ENCODE results near the gene SEMA3A.

The SEMA3A gene

GRCh38 chr7:84122582-84123360 is 71.8 kb downstream of the SEMA3A start:
- no peak for DNase-seq

GRCh38 chr7:84117304-84117703 is 77.3 kb downstream of the SEMA3A start:
- in situ Hi-C loops (cut with MboI; ENCODE audit: low pct_unique_long_range_greater_than_20kb, low sequenced_read_pairs) = no loop called here
- no peak for DNase-seq

More at GRCh38 chr7:84122582-84123360, 71.8 kb downstream of the SEMA3A start:
- in situ Hi-C loops (cut with MboI; ENCODE audit: low pct_unique_long_range_greater_than_20kb, low sequenced_read_pairs) = no loop called here

DNA sequence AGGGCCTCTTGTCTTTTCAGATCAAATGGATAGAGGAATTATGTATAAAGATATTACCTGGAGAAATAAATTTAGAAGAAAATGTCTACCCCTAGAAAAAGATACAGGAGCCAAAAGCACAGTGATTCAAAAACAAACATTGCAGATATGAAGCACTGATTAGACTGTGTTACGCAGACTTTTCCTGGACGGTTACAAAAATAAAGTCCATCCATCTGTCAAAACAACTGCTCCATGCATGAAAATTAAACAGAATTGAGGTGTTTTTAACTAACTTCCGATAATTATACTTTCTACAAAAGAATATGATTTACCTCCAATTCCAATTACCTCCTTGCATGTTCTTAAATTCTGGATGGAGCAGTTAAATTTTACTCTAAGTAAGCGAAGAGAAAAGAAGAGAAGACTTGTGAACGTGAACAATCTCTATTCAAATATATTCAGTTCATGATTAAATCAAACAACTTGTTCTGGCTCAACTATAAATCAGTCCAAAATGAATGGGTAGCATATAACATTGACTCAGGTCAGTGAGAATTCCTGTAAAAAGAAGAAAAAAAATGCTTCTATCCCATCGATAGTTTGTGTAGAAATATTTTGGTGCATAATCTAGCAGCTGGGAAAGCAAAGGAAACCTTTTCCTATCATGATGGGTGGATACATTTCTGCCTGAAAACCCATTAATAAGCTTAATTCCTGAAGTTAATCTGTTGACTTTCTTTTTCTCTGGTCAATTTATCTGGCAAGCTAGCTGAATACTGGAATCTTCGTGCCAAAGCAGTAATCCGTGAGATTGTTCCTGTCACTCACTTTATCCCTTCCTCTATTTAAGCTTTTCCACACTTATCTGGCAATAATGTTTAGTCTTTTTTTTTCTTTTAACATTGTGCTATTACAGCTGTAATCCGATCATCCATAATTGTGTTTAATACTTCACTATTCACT is 80.4 kb downstream of the SEMA3A start:
- DNase-seq = no peak
- in situ Hi-C loops (cut with MboI; ENCODE audit: low pct_unique_long_range_greater_than_20kb, low sequenced_read_pairs) = no loop called here

- DNase-seq = peak; percentile 20
- in situ Hi-C loops (cut with MboI; ENCODE audit: low pct_unique_long_range_greater_than_20kb, low sequenced_read_pairs) = no loop called here
Observed at GRCh38 chr7:84113286-84113685, 81.3 kb downstream of the SEMA3A start.

GRCh38 chr7:84112771-84113170 is 81.8 kb downstream of the SEMA3A start:
- no peak for DNase-seq
- in situ Hi-C loops (cut with MboI; ENCODE audit: low pct_unique_long_range_greater_than_20kb, low sequenced_read_pairs) = no loop called here

DNA sequence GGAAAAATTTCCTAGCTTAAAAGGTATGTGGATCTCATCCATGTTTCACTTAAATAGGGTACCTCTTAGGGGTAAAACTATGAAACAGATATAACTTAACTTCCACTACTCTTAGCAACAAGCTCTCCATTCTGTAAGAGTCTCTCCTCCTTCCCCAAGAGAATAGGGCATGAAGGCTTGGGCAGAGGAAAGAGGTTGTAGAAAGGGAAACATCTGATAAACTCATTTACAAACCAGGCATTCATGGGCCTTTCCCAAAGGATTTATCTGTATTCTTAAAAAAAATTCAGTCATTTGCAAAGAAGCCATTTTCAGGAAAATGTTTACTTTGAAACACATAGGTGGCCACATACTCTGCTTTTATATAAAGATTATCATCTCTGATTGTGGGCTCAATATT is 82.7 kb downstream of the SEMA3A start:
- DNase-seq = no peak
- in situ Hi-C loops (cut with MboI; ENCODE audit: low pct_unique_long_range_greater_than_20kb, low sequenced_read_pairs) = no loop called here

DNA sequence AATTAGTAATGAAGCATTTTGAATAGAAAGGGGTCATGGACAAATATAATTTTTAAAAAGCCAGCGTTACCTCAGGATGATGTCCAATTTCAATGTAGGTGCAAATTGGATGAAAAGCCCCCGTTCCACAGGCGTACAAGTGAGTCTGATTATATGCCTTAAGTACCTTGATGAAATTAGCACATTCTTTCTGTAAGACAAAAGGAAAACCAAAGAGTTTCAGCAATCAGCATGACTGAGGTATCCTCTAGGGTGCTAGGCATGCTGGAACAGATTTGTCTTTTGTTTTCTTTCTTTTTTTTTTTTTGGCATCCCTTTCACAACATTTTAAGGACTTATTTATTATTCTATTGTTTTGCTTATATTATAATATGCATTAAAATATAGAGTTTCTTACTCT is 84.2 kb downstream of the SEMA3A start:
- in situ Hi-C loops (cut with MboI; ENCODE audit: low pct_unique_long_range_greater_than_20kb, low sequenced_read_pairs) = no loop called here
- no peak for DNase-seq

DNA sequence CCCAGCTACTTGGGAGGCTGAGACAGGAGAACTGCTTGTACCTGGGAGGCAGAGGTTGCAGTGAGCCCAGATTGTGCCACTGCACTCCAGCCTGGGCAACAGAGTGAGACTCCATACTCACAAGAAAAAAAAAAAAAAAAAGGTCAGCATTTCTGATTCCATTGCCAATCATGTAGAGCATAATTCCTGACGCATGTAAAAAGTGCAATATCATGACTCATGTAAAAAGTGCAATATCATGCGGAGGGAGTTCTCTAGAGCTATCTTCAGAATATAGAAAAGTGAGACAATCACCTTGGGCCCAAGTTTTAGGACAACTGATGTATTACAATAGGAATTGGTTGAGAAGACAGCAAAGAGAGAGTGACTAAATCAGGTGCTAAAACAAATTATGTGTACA is 85.8 kb downstream of the SEMA3A start:
- no peak for DNase-seq
- in situ Hi-C loops (cut with MboI; ENCODE audit: low pct_unique_long_range_greater_than_20kb, low sequenced_read_pairs) = no loop called here

GRCh38 chr7:84108119-84108518 is 86.5 kb downstream of the SEMA3A start:
- DNase-seq = no peak
- in situ Hi-C loops (cut with MboI; ENCODE audit: low pct_unique_long_range_greater_than_20kb, low sequenced_read_pairs) = no loop called here

DNA sequence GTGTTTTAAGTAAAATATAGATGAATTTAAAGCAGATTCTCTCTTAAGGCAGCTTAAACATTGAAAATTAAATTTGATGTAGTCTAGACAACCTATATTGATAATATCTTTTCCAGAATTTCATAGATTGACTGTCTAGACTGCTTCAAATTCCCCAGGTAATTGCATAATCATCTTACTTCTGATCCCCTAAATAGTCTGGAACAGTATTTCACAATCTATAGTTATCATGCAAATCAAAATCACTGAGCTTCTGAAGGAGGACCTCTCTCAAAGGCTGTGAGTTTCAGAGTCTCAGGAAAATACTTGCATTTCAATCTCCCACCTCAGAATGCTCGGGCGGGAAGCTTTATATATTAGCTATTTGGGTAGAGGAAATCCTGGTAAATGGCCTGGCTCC is 87.3 kb downstream of the SEMA3A start:
- DNase-seq = no peak
- in situ Hi-C loops (cut with MboI; ENCODE audit: low pct_unique_long_range_greater_than_20kb, low sequenced_read_pairs) = no loop called here

DNA sequence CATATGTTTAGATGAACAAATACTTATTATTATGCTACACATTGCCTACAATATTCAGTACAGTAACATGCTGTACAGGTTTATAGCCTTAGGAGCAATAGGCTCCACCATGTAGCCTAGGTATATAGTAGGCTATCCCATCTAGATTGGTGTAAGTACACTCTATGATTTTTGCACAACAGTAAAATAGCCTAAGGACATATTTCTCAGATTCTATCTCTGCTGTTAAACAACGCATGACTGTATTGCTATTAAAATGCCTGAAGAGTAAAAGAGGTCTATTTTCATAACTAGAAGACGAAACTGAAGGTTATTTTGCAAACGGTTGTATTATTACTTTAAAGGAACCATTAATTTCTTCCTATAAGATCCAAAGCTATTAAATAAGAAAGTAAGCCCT is 88.3 kb downstream of the SEMA3A start:
- DNase-seq = no peak
- in situ Hi-C loops (cut with MboI; ENCODE audit: low pct_unique_long_range_greater_than_20kb, low sequenced_read_pairs) = no loop called here

DNA sequence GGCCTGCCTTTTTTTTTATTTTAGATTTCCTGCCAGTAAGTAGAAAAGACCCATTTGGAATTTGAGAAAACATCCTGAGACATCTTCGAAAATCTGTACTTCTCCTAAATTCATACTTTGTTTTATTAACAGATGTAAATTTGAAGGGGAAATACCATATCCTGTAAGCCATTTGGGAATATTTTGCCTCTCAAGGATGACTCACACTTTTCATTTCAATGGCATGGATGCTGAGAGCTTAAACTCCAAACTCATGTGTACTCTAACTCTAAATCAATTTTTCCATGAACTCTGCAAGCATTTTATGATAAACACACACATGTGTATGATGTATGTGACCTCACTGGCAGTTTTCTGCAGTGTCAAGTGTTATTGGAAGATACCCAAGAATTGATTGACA is 89.0 kb downstream of the SEMA3A start:
- in situ Hi-C loops (cut with MboI; ENCODE audit: low pct_unique_long_range_greater_than_20kb, low sequenced_read_pairs) = no loop called here

DNA sequence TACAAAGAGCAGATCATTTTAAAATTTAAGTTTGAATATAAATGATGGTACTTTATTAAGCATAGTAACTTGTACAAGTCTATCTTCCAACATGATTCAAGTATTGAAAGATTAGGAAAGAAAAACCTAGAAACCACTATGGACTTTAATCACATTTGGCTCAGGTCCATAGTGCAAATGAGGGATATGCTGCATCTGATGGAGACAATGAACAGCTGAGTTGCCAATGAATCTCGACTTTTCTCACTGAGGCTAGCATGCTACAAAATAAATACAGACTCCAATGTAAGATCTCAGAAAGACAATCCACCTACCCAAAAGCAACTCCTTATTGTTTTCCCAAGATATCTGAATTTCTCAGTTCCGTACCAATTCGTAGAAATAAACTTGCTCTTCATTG is 89.8 kb downstream of the SEMA3A start:
- no peak for DNase-seq
- in situ Hi-C loops (cut with MboI; ENCODE audit: low pct_unique_long_range_greater_than_20kb, low sequenced_read_pairs) = no loop called here

More for the DNA sequence above, 89.0 kb downstream of the SEMA3A start:
- DNase-seq = no peak

- in situ Hi-C loops (cut with MboI; ENCODE audit: low pct_unique_long_range_greater_than_20kb, low sequenced_read_pairs) = no loop called here
- no peak for DNase-seq
Observed at GRCh38 chr7:84102213-84102612, 92.4 kb downstream of the SEMA3A start.

DNA sequence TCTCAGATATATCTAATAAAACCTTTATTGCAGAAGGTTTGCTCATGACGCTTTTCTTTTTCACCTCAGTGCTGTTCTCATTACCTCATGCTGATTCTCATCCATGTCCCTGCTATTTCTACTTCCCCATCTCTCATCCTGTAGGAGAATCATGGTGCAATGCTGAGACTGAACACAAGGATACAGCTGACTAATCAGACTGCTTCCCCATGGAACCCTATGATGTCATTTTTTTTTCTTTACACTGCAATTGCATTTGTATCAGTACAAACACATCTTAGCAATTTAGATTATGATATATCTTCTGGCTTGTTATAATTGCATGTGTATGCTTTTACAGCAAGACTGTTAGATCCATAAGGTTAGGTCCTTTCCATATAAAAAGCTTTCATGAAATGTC is 93.7 kb downstream of the SEMA3A start:
- peak; percentile 23 for DNase-seq
- in situ Hi-C loops (cut with MboI; ENCODE audit: low pct_unique_long_range_greater_than_20kb, low sequenced_read_pairs) = no loop called here

GRCh38 chr7:84095971-84096370 is 98.6 kb downstream of the SEMA3A start:
- no peak for DNase-seq
- in situ Hi-C loops (cut with MboI; ENCODE audit: low pct_unique_long_range_greater_than_20kb, low sequenced_read_pairs) = no loop called here

- DNase-seq = peak; percentile 79
Observed at GRCh38 chr7:84092207-84092606, 102.4 kb downstream of the SEMA3A start.

DNA sequence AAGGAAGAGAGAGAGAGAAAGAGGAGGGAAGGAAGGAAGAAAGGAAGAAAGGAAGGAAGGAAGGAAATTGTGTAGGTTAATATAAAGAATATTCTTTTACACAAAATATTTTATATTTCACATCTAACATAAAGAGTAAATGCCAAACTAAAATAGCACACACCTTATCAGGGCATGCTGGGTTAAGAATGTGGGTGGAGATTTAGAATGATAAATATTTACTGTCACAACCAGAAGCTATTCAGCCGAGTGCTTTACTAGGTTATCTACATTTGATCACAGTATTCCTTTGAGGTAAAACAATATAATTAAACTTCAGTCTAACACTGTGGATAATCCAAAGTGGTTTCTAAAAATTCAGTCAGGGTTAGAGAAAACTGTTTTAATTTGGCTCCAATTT is 103.3 kb downstream of the SEMA3A start:
- no peak for DNase-seq
- in situ Hi-C loops (cut with MboI; ENCODE audit: low pct_unique_long_range_greater_than_20kb, low sequenced_read_pairs) = no loop called here

More at GRCh38 chr7:84092207-84092606, 102.4 kb downstream of the SEMA3A start:
- in situ Hi-C loops (cut with MboI; ENCODE audit: low pct_unique_long_range_greater_than_20kb, low sequenced_read_pairs) = no loop called here

GRCh38 chr7:84088802-84089201 is 105.8 kb downstream of the SEMA3A start:
- DNase-seq = no peak
- in situ Hi-C loops (cut with MboI; ENCODE audit: low pct_unique_long_range_greater_than_20kb, low sequenced_read_pairs) = no loop called here

GRCh38 chr7:84085998-84086397 is 108.6 kb downstream of the SEMA3A start:
- in situ Hi-C loops (cut with MboI; ENCODE audit: low pct_unique_long_range_greater_than_20kb, low sequenced_read_pairs) = no loop called here
- DNase-seq = no peak
